Neural cell (in vitro differentiated cells): ENCODE data around the gene ZNF175. TPM values are rescaled to one million over a fixed set of nuclear protein-coding genes. Genes with fewer than 3 reads are reported as not detected.

Source experiments
- H2AFZ ChIP-seq: fragments of 200-600, 300-800 bp; sonication (generic), shearing (Covaris generic); 2 replicates; pipeline ENCODE4 v1.6.0; 2014; ENCODE audit warnings: low read depth, mild to moderate bottlenecking, antibody characterized with exemption, low read length, moderate library complexity
- H3F3A ChIP-seq: fragments of 200-600 bp; shearing (Covaris generic); 2 replicates; pipeline ENCODE4 v1.6.1; 2016; ENCODE audit warnings: mild to moderate bottlenecking, moderate library complexity, mixed read lengths, antibody characterized with exemption, low read length; ENCODE audit not compliant: insufficient read depth, poor library complexity, severe bottlenecking
- H3K27ac ChIP-seq: fragments of 200-600, 300-800 bp; sonication (generic), shearing (Covaris generic); 2 replicates; pipeline ENCODE4 v1.5.1; 2014; ENCODE audit warnings: mild to moderate bottlenecking, low read length, moderate library complexity
- H3K27me3 ChIP-seq: fragments of 300-800, 200-600 bp; sonication (generic), shearing (Covaris generic); 2 replicates; pipeline ENCODE4 v1.6.0; 2014; ENCODE audit warnings: mild to moderate bottlenecking, low read depth, low read length, moderate library complexity; ENCODE audit not compliant: insufficient read depth
- H3K36me3 ChIP-seq: fragments of 300-800, 200-600 bp; sonication (generic), shearing (Covaris generic); 2 replicates; pipeline ENCODE4 v1.5.1; 2014; ENCODE audit warnings: mild to moderate bottlenecking, antibody characterized with exemption, low read length, moderate library complexity; ENCODE audit not compliant: insufficient read depth
- H3K4me2 ChIP-seq: fragments of 300-800, 200-600 bp; sonication (generic), shearing (Covaris generic); 2 replicates; pipeline ENCODE4 v1.6.0; 2014; ENCODE audit warnings: mild to moderate bottlenecking, low read length
- H3K4me3 ChIP-seq: fragments of 300-800, 200-600 bp; sonication (generic), shearing (Covaris generic); 2 replicates; pipeline ENCODE4 v1.5.1; 2014; ENCODE audit warnings: mild to moderate bottlenecking, low read length, moderate library complexity
- H3K79me2 ChIP-seq: fragments of 200-600 bp; shearing (Covaris generic); replicated peaks from 2 replicates; pipeline ENCODE4 v1.6.0; 2014; ENCODE audit warnings: mild to moderate bottlenecking, low read length, moderate library complexity; ENCODE audit not compliant: insufficient read depth
- H3K9ac ChIP-seq: fragments of 300-800, 200-600 bp; sonication (generic), shearing (Covaris generic); 2 replicates; pipeline ENCODE4 v1.6.1; 2016; ENCODE audit warnings: mild to moderate bottlenecking, low read length, mixed read lengths
- H3K9me2 ChIP-seq: fragments of 200-600 bp; shearing (Covaris generic); 2 replicates; pipeline ENCODE4 v1.6.1; 2016; ENCODE audit warnings: mild to moderate bottlenecking, low read length, mixed read lengths; ENCODE audit not compliant: insufficient read depth
- H3K9me3 ChIP-seq: fragments of 200-600, 300-800 bp; sonication (generic), shearing (Covaris generic); 2 replicates; pipeline ENCODE4 v1.6.1; 2016; ENCODE audit warnings: mild to moderate bottlenecking, mixed run types, low read length, moderate library complexity, mixed read lengths
- H4K20me1 ChIP-seq: fragments of 200-600 bp; shearing (Covaris generic); 2 replicates; pipeline ENCODE4 v1.6.1; 2016; ENCODE audit warnings: mild to moderate bottlenecking, mixed run types; ENCODE audit not compliant: insufficient read depth
- EP300 ChIP-seq: fragments of 450-650 bp; conservative IDR thresholded peaks from 2 replicates; pipeline ENCODE4 v1.6.1; 2014; ENCODE audit warnings: antibody characterized with exemption, mild to moderate bottlenecking, moderate library complexity; ENCODE audit not compliant: poor library complexity, severe bottlenecking
- EZH2 ChIP-seq: fragments of 200-600, 300-800 bp; shearing (Covaris generic), sonication (generic); IDR thresholded peaks from 2 replicates; pipeline ENCODE4 v1.6.1; 2014; ENCODE audit warnings: antibody characterized with exemption, low read length, borderline replicate concordance, mild to moderate bottlenecking; ENCODE audit not compliant: insufficient read depth, poor library complexity, severe bottlenecking
- MXI1 ChIP-seq: fragments of 450-650 bp; conservative IDR thresholded peaks from 2 replicates; pipeline ENCODE4 v1.6.1; 2014; ENCODE audit warnings: antibody characterized with exemption, mild to moderate bottlenecking; ENCODE audit not compliant: poor library complexity, severe bottlenecking
- POLR2AphosphoS5 ChIP-seq: IDR thresholded peaks from 2 replicates; pipeline ENCODE4 v1.6.1; 2012
- RAD21 ChIP-seq: fragments of 450-650 bp; conservative IDR thresholded peaks from 2 replicates; pipeline ENCODE4 v1.6.1; 2014; ENCODE audit warnings: antibody characterized with exemption, mild to moderate bottlenecking, moderate library complexity
- SMC3 ChIP-seq: fragments of 450-650 bp; conservative IDR thresholded peaks from 2 replicates; pipeline ENCODE4 v1.6.1; 2014; ENCODE audit warnings: antibody characterized with exemption, mild to moderate bottlenecking, moderate library complexity; ENCODE audit not compliant: poor library complexity
- TAF1 ChIP-seq: IDR thresholded peaks from 2 replicates; pipeline ENCODE4 v1.6.1; 2012; ENCODE audit warnings: low read depth
- polyA plus RNA-seq: library from polyadenylated mRNA; depleted of rRNA; stranded (reverse); fragments of >200 nt; gene quantifications from 2 replicates; pipeline ENCODE4 v1.2.3, GENCODE V29; 2014
- TF ChIP-seq, protein P1 (sequence below): fragments of 450-650 bp; IDR thresholded peaks from 2 replicates; pipeline ENCODE4 v1.5.1; 2014; ENCODE audit warnings: antibody characterized with exemption, mild to moderate bottlenecking, moderate library complexity; ENCODE audit not compliant: poor library complexity, severe bottlenecking
- TF ChIP-seq, protein P2 (sequence below): IDR thresholded peaks from 2 replicates; pipeline ENCODE4 v1.6.1; 2012; ENCODE audit warnings: borderline replicate concordance

Gene ZNF175
- polyA plus RNA-seq, 1 donor from 2014 or later: 10.9 TPM

DNA sequence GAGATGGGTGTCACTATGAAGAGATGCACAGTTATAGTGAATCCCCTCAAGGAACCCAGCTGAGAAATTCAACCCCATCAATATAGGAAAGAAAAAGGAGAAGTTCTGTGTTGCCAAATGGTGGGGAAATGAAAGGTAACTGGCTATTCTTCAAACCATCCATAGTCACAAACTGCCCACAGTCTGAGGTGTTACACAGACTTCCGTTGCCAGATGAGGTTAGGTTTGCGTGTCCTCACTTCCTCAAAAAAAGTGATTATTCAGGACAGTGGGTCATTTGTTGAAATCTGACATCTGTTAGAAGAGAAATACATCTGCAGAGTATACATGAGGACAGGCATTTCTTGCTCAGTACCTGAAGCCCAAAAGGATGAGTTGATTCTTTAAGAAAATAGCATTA, 50.1 kb downstream of the ZNF175 start:
- H3K79me2 ChIP-seq: no peaks in the 10 kb centered on the region
- H3K27me3 ChIP-seq: no peaks in the 10 kb centered on the region
- H3K4me3 ChIP-seq: no peak overlapping the region
- no peak overlapping the region for H2AFZ ChIP-seq
- H3F3A ChIP-seq: no peaks in the 10 kb centered on the region
- H3K9ac ChIP-seq: no peak overlapping the region
- H4K20me1 ChIP-seq: no peaks in the 10 kb centered on the region
- no peak for TF ChIP-seq EZH2
- TF ChIP-seq POLR2AphosphoS5: no peak
- no peak for TF ChIP-seq MXI1
- TF ChIP-seq, protein P1, sequence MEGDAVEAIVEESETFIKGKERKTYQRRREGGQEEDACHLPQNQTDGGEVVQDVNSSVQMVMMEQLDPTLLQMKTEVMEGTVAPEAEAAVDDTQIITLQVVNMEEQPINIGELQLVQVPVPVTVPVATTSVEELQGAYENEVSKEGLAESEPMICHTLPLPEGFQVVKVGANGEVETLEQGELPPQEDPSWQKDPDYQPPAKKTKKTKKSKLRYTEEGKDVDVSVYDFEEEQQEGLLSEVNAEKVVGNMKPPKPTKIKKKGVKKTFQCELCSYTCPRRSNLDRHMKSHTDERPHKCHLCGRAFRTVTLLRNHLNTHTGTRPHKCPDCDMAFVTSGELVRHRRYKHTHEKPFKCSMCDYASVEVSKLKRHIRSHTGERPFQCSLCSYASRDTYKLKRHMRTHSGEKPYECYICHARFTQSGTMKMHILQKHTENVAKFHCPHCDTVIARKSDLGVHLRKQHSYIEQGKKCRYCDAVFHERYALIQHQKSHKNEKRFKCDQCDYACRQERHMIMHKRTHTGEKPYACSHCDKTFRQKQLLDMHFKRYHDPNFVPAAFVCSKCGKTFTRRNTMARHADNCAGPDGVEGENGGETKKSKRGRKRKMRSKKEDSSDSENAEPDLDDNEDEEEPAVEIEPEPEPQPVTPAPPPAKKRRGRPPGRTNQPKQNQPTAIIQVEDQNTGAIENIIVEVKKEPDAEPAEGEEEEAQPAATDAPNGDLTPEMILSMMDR: no peak
- TF ChIP-seq RAD21: no peak
- no peak for TF ChIP-seq TAF1
- TF ChIP-seq EP300: no peak
- TF ChIP-seq, protein P2, sequence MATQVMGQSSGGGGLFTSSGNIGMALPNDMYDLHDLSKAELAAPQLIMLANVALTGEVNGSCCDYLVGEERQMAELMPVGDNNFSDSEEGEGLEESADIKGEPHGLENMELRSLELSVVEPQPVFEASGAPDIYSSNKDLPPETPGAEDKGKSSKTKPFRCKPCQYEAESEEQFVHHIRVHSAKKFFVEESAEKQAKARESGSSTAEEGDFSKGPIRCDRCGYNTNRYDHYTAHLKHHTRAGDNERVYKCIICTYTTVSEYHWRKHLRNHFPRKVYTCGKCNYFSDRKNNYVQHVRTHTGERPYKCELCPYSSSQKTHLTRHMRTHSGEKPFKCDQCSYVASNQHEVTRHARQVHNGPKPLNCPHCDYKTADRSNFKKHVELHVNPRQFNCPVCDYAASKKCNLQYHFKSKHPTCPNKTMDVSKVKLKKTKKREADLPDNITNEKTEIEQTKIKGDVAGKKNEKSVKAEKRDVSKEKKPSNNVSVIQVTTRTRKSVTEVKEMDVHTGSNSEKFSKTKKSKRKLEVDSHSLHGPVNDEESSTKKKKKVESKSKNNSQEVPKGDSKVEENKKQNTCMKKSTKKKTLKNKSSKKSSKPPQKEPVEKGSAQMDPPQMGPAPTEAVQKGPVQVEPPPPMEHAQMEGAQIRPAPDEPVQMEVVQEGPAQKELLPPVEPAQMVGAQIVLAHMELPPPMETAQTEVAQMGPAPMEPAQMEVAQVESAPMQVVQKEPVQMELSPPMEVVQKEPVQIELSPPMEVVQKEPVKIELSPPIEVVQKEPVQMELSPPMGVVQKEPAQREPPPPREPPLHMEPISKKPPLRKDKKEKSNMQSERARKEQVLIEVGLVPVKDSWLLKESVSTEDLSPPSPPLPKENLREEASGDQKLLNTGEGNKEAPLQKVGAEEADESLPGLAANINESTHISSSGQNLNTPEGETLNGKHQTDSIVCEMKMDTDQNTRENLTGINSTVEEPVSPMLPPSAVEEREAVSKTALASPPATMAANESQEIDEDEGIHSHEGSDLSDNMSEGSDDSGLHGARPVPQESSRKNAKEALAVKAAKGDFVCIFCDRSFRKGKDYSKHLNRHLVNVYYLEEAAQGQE: no peak
- no peak overlapping the region for H3K27ac ChIP-seq
- H3K9me3 ChIP-seq: no peaks in the 10 kb centered on the region
- no peaks in the 10 kb centered on the region for H3K9me2 ChIP-seq
- H3K4me2 ChIP-seq: no peak overlapping the region
- no peaks in the 10 kb centered on the region for H3K36me3 ChIP-seq

DNA sequence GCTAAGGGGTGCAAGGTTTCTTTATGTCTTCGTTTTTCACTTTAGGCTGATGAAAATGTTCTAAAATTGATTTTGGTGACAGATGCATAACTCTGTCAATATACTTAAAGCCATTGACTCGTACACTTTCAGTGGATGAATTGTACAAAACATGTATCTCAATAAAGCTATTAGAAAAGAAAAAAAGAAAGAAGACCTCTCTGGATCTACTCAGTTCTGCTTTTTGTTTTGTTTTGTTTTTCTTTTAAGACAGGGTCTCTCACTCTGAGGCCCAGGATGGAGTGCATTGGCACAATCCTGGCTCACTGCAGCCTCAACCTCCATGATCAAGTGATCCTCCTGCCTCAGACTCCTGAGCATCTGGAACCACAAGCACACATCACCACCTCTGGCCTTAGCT, 55.6 kb downstream of the ZNF175 start:
- H3K4me2 ChIP-seq: no peak overlapping the region
- no peak overlapping the region for H3K27ac ChIP-seq
- H3K36me3 ChIP-seq: no peaks in the 10 kb centered on the region
- no peaks in the 10 kb centered on the region for H3K9me2 ChIP-seq
- TF ChIP-seq, protein P2: no peak
- TF ChIP-seq SMC3 (no peak), EP300 (no peak), POLR2AphosphoS5 (no peak), MXI1 (no peak), TAF1 (no peak), RAD21 (no peak), EZH2 (no peak)
- no peaks in the 10 kb centered on the region for H3K79me2 ChIP-seq
- H4K20me1 ChIP-seq: no peaks in the 10 kb centered on the region
- H3K9me3 ChIP-seq: no peaks in the 10 kb centered on the region
- H3F3A ChIP-seq: no peaks in the 10 kb centered on the region
- no peak overlapping the region for H3K4me3 ChIP-seq
- no peaks in the 10 kb centered on the region for H3K27me3 ChIP-seq
- H3K9ac ChIP-seq: no peak overlapping the region
- H2AFZ ChIP-seq: no peak overlapping the region
